Liver (tissue), 3 donors: Measurements from ENCODE around the gene OPRL1.

Source experiments
- EGR1 ChIP-seq, 2 donors: IDR thresholded peaks; 2 replicates each; pipeline ENCODE4 v1.6.1; 2016 to 2018; ENCODE audit warnings: antibody characterized with exemption in 2 of 2, low read depth in 2 of 2
- RAD21 ChIP-seq, 2 donors: IDR thresholded peaks; 2 replicates each; pipeline ENCODE4 v1.6.1; 2016; ENCODE audit warnings: antibody characterized with exemption in 2 of 2, mild to moderate bottlenecking in 2 of 2
- SP1 ChIP-seq: IDR thresholded peaks from 2 replicates; pipeline ENCODE4 v1.6.1; 2018; ENCODE audit warnings: antibody characterized with exemption, mild to moderate bottlenecking
- YY1 ChIP-seq: IDR thresholded peaks from 2 replicates; pipeline ENCODE4 v1.6.1; 2016; ENCODE audit warnings: antibody characterized with exemption, mild to moderate bottlenecking
- TF ChIP-seq, protein P1 (sequence below): IDR thresholded peaks from 2 replicates; pipeline ENCODE4 v1.6.1; 2016; ENCODE audit warnings: antibody characterized with exemption, mild to moderate bottlenecking
- TF ChIP-seq, protein P2 (sequence below): fragments of 150-350 bp; IDR thresholded peaks from 2 replicates; pipeline ENCODE4 v1.5.1; 2017; ENCODE audit warnings: improper control_type of control experiment, low read depth, low read length; ENCODE audit not compliant: missing input control
- TF ChIP-seq, protein P3 (sequence below): IDR thresholded peaks from 2 replicates; pipeline ENCODE4 v1.6.1; 2016; ENCODE audit warnings: antibody characterized with exemption
- donor health status: healthy.
- donor health status: healthy.

DNA sequence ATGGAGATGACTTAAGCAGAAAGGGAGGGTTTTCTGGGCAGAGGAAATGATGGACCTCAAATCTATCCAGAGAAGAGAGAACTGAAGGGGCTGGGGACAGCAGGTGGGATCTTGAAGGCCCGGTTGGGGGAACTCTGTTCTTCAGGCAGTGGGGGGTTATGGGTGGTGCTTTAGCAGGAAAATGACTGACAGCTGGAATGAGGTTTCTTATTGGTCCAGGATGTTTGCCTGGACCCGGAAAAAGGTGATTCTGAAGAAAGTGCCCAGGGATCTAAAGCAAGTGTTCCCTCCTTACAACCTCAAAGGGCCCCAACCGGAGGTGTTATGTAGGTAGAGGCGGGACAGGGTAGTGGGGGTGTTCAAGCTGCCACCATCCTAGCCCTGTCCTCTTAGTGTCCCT, 15.6 kb downstream of the OPRL1 start:
- TF ChIP-seq, protein P1, sequence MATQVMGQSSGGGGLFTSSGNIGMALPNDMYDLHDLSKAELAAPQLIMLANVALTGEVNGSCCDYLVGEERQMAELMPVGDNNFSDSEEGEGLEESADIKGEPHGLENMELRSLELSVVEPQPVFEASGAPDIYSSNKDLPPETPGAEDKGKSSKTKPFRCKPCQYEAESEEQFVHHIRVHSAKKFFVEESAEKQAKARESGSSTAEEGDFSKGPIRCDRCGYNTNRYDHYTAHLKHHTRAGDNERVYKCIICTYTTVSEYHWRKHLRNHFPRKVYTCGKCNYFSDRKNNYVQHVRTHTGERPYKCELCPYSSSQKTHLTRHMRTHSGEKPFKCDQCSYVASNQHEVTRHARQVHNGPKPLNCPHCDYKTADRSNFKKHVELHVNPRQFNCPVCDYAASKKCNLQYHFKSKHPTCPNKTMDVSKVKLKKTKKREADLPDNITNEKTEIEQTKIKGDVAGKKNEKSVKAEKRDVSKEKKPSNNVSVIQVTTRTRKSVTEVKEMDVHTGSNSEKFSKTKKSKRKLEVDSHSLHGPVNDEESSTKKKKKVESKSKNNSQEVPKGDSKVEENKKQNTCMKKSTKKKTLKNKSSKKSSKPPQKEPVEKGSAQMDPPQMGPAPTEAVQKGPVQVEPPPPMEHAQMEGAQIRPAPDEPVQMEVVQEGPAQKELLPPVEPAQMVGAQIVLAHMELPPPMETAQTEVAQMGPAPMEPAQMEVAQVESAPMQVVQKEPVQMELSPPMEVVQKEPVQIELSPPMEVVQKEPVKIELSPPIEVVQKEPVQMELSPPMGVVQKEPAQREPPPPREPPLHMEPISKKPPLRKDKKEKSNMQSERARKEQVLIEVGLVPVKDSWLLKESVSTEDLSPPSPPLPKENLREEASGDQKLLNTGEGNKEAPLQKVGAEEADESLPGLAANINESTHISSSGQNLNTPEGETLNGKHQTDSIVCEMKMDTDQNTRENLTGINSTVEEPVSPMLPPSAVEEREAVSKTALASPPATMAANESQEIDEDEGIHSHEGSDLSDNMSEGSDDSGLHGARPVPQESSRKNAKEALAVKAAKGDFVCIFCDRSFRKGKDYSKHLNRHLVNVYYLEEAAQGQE: no peak
- TF ChIP-seq RAD21 (IDR thresholded peaks at IDR 0.05) (no peak), YY1 (no peak), EGR1 (IDR thresholded peaks at IDR 0.05; ENCODE audit: low read depth in 2 of 2) (no peak), SP1 (no peak)
- TF ChIP-seq, protein P2, sequence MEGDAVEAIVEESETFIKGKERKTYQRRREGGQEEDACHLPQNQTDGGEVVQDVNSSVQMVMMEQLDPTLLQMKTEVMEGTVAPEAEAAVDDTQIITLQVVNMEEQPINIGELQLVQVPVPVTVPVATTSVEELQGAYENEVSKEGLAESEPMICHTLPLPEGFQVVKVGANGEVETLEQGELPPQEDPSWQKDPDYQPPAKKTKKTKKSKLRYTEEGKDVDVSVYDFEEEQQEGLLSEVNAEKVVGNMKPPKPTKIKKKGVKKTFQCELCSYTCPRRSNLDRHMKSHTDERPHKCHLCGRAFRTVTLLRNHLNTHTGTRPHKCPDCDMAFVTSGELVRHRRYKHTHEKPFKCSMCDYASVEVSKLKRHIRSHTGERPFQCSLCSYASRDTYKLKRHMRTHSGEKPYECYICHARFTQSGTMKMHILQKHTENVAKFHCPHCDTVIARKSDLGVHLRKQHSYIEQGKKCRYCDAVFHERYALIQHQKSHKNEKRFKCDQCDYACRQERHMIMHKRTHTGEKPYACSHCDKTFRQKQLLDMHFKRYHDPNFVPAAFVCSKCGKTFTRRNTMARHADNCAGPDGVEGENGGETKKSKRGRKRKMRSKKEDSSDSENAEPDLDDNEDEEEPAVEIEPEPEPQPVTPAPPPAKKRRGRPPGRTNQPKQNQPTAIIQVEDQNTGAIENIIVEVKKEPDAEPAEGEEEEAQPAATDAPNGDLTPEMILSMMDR: no peak
- TF ChIP-seq, protein P3, sequence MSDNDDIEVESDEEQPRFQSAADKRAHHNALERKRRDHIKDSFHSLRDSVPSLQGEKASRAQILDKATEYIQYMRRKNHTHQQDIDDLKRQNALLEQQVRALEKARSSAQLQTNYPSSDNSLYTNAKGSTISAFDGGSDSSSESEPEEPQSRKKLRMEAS: no peak
